ENCODE data around the gene ERC1. TPM values are rescaled to one million over a fixed set of nuclear protein-coding genes. Genes with fewer than 3 reads are reported as not detected.

Gene ERC1
- total and polyA plus RNA-seq, 7 donors: 4.0 to 35.6 (median 29.4) TPM

GRCh38 chr12:976644-977043, 14.4 kb upstream of the ERC1 start:
- H3K4me1 ChIP-seq: peaks cover 7% of the 10 kb centered on the region
- intact Hi-C loops (cut with DNase I): no loop called here
- no peaks in the 10 kb centered on the region for H3K36me3 ChIP-seq (ENCODE audit: insufficient read depth in 1 of 2, low read depth in 1 of 2)
- WGBS, 3 donors: 86 to 89% (median 86%) methylated on average over 6 of the region's 6 CpGs
- ATAC-seq (no peak), DNase-seq (no peak)
- no peaks in the 10 kb centered on the region for H3K9me3 ChIP-seq
- H3K27ac ChIP-seq: no peak overlapping the region
- no peak overlapping the region for H3K4me3 ChIP-seq
- TF ChIP-seq, protein P1, sequence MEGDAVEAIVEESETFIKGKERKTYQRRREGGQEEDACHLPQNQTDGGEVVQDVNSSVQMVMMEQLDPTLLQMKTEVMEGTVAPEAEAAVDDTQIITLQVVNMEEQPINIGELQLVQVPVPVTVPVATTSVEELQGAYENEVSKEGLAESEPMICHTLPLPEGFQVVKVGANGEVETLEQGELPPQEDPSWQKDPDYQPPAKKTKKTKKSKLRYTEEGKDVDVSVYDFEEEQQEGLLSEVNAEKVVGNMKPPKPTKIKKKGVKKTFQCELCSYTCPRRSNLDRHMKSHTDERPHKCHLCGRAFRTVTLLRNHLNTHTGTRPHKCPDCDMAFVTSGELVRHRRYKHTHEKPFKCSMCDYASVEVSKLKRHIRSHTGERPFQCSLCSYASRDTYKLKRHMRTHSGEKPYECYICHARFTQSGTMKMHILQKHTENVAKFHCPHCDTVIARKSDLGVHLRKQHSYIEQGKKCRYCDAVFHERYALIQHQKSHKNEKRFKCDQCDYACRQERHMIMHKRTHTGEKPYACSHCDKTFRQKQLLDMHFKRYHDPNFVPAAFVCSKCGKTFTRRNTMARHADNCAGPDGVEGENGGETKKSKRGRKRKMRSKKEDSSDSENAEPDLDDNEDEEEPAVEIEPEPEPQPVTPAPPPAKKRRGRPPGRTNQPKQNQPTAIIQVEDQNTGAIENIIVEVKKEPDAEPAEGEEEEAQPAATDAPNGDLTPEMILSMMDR (IDR thresholded peaks at IDR 0.05): no peak
- H3K27me3 ChIP-seq (ENCODE audit: insufficient read depth in 3 of 3, low read length in 2 of 3): no peaks in the 10 kb centered on the region

GRCh38 chr12:977156-977555, 13.9 kb upstream of the ERC1 start:
- TF ChIP-seq, protein P1 (IDR thresholded peaks at IDR 0.05): no peak
- H3K27me3 ChIP-seq (ENCODE audit: insufficient read depth in 3 of 3, low read length in 2 of 3): no peaks in the 10 kb centered on the region
- DNase-seq (no peak), ATAC-seq (no peak)
- no peaks in the 10 kb centered on the region for H3K9me3 ChIP-seq
- intact Hi-C loops (cut with DNase I): no loop called here
- 94 to 98% (median 97%) methylated on average over 4 of the region's 4 CpGs for WGBS, 3 donors
- H3K36me3 ChIP-seq (ENCODE audit: insufficient read depth in 1 of 2, low read depth in 1 of 2): no peaks in the 10 kb centered on the region
- H3K27ac ChIP-seq: no peak overlapping the region
- H3K4me3 ChIP-seq: no peak overlapping the region
- peaks cover 7% of the 10 kb centered on the region for H3K4me1 ChIP-seq

- intact Hi-C loops (cut with DNase I): no loop called here
- H3K27ac ChIP-seq: no peak overlapping the region
- DNase-seq (no peak), ATAC-seq (no peak)
- H3K9me3 ChIP-seq: no peaks in the 10 kb centered on the region
- H3K27me3 ChIP-seq (ENCODE audit: insufficient read depth in 3 of 3, low read length in 2 of 3): no peaks in the 10 kb centered on the region
- TF ChIP-seq, protein P1 (IDR thresholded peaks at IDR 0.05): no peak
- no peaks in the 10 kb centered on the region for H3K36me3 ChIP-seq (ENCODE audit: insufficient read depth in 1 of 2, low read depth in 1 of 2)
- WGBS, 3 donors: 75 to 91% (median 77%) methylated on average over 5 of the region's 5 CpGs
- no peak overlapping the region for H3K4me3 ChIP-seq
- H3K4me1 ChIP-seq: peaks cover 4% of the 10 kb centered on the region
Measured at GRCh38 chr12:979349-979748, 11.7 kb upstream of the ERC1 start.

DNA sequence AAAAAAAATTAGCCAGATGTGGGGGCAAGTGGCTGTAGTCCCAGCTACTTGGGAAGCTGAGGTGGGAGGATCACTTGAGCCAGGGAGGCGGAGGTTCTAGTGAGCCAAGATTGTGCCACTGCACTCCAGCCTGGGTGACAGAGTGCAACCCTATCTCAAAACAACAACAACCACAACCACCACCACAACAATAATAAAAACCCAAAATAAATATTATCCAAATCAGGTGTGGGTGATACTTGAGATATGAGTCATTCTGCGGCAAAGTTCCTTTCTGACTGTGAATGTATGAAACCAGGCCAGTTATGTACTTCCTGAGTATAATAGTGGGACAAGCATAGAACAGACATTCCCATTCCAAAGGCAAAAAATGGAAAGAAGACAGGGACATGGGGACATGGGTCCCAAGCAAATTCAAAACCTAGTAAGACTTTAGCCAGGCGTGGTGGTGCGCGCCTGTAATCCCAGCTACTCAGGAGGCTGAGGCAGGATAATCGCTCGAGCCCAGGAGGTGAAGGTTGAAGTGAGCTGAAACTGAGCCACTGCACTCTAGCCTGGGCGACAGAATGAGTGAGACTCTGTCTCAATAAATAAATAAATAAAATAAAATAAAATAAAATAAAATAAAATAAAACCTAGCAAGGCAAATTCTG, 9.7 kb upstream of the ERC1 start:
- H3K36me3 ChIP-seq (ENCODE audit: insufficient read depth in 1 of 2, low read depth in 1 of 2): peaks cover 0 to 4% of the 10 kb centered on the region in 2 donors
- no peak for ATAC-seq
- no peak overlapping the region for H3K4me3 ChIP-seq
- 96 to 98% (median 96%) methylated on average over 8 of the region's 8 CpGs for WGBS, 3 donors
- no peaks in the 10 kb centered on the region for H3K4me1 ChIP-seq
- H3K9me3 ChIP-seq: no peaks in the 10 kb centered on the region
- H3K27me3 ChIP-seq (ENCODE audit: insufficient read depth in 3 of 3, low read length in 2 of 3): no peaks in the 10 kb centered on the region
- no peak for DNase-seq
- H3K27ac ChIP-seq: no peak overlapping the region
- TF ChIP-seq, protein P1 (IDR thresholded peaks at IDR 0.05): no peak
- intact Hi-C loops (cut with DNase I): no loop called here

- no peak for ATAC-seq
- 82 to 85% (median 82%) methylated on average over 3 of the region's 3 CpGs for WGBS, 3 donors
- TF ChIP-seq, protein P1 (IDR thresholded peaks at IDR 0.05): no peak
Measured at GRCh38 chr12:981961-982360, 9.1 kb upstream of the ERC1 start.

More at GRCh38 chr12:981961-982360, 9.1 kb upstream of the ERC1 start:
- H3K9me3 ChIP-seq: no peaks in the 10 kb centered on the region
- no peak overlapping the region for H3K27ac ChIP-seq
- H3K4me1 ChIP-seq: no peaks in the 10 kb centered on the region
- H3K36me3 ChIP-seq (ENCODE audit: insufficient read depth in 1 of 2, low read depth in 1 of 2): peaks cover 0 to 11% of the 10 kb centered on the region in 2 donors
- no peak for DNase-seq
- intact Hi-C loops (cut with DNase I): no loop called here
- H3K4me3 ChIP-seq: no peak overlapping the region
- H3K27me3 ChIP-seq (ENCODE audit: insufficient read depth in 3 of 3, low read length in 2 of 3): no peaks in the 10 kb centered on the region
